ENCODE data around the gene INO80E.
A peak's percentile ranks its signal among the peaks of the same experiment; 100 is the strongest.
"Not testable (repeated sequence)": the region's sequence is repeated elsewhere in the genome, so short reads cannot be mapped to it uniquely, and the experiment has no call there.

Gene INO80E

DNA sequence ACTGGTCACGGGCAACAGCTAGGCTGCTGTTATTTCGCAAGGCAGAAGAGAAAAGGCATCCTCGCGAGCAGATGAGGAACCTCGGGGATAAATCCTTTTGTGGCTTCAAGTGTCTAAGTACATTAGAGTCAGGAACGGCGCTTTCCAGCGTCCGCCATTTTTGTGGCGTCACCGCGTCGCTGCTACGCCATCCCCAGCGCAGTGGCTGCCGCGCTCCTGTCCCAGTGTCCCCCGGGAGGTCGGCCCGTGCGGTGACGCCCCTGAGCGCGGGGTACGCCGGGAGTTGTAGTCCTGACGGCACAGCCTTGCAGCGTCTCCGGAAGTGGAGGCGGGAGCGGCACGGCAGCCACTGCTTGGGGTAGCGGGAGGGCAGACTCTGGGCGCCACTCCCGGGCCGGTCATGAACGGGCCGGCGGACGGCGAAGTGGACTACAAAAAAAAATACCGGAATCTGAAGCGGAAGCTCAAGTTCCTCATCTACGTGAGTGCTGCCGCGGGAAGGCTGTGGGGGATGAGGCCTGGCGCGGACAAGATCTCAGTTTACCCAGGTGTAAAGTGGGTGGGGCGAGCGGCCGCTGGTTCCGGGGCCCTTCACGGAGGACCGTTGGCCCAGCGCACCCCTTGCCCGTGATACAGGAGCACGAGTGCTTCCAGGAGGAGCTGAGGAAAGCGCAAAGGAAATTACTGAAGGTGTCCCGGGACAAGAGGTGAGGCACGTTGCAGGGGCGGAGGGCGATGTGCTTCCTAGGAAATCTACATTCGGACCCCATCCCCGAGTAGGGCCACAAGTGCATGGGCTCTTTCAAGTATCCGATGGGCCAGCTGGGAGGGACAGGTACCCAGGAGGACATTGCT, at the start of gene INO80E:
Gene INO80E (plus strand): TSS at position 331 of the 855 bp plus-strand sequence. CDS start 70 bp downstream, at position 401.
- peak; percentile 97 for DNase-seq (ENCODE audit: low read depth)

- no peak for DNase-seq (ENCODE audit: low read depth)
Observed at GRCh38 chr16:29947897-29948296, 48.1 kb upstream of the INO80E start.

DNA sequence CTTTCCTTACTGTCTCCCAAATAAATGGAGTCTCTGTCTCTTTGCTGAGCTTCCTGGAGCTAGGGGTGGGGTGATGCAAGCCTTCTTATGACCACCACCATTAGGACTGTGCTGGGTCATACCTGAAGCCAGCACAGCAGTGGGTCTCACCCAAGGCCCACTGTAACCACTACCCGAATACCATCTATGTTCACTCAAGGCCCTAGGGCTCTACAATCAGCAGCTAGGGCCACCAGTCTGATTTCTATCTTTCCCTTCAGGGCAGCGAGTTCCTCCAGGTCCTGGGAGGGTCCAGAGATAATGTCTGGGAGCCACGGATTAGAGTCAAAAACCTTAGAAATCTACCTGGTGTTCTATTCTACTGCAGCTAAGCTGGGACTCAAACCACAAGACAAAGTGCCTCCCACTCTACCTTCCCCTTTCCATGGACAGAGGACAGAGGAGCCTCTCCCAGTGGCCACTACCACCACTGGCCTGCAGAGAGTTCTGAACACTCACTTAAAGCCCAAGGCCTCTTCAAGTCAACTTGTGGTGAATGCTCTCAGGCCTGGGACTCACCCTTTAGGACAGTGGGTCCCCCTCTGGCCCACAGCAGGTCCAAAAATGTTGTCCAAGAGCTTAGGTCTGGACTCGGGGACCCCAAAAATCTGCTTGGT, 45.1 kb upstream of the INO80E start:
- DNase-seq (ENCODE audit: low read depth), result no peak

- DNase-seq (ENCODE audit: low read depth), result peak; percentile 12
Observed at GRCh38 chr16:29951625-29952365, 44.2 kb upstream of the INO80E start.

GRCh38 chr16:29958756-29959155, 37.3 kb upstream of the INO80E start:
- no peak for DNase-seq (ENCODE audit: low read depth)

DNA sequence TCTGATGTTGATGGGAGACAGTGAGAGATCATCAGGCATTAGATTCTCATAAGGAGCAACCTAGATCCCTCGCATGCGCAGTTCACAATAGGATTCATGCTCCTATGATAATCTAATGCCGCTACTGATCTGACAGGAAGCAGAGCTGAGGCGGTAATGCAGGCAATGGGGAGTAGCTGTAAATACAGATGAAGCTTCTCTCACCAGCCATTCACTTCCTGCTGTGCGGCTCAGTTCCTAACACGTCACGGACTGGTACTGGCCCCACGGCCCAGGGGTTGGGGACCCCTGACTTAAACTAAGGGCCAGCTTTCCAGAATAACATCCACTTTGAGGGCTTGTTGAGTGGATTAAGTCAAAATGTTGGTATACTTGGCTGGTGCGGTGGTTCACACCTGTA, 36.7 kb upstream of the INO80E start:
- DNase-seq (ENCODE audit: low read depth), result no peak

GRCh38 chr16:29959821-29960220, 36.2 kb upstream of the INO80E start:
- not testable (repeated sequence) for DNase-seq (ENCODE audit: low read depth)

- peak; percentile 4 for DNase-seq (ENCODE audit: low read depth)
Observed at GRCh38 chr16:29961127-29961478, 34.9 kb upstream of the INO80E start.

- DNase-seq (ENCODE audit: low read depth), result peak; percentile 88
Observed at GRCh38 chr16:29961479-29962343, 34.3 kb upstream of the INO80E start, which contains the start of gene TMEM219. Gene TMEM219 (plus strand): TSS chr16:29962079. CDS start chr16:29963144, 1,065 bp downstream.

- DNase-seq (ENCODE audit: low read depth), result peak; percentile 55
Observed at GRCh38 chr16:29962344-29962994, 33.6 kb upstream of the INO80E start.

DNA sequence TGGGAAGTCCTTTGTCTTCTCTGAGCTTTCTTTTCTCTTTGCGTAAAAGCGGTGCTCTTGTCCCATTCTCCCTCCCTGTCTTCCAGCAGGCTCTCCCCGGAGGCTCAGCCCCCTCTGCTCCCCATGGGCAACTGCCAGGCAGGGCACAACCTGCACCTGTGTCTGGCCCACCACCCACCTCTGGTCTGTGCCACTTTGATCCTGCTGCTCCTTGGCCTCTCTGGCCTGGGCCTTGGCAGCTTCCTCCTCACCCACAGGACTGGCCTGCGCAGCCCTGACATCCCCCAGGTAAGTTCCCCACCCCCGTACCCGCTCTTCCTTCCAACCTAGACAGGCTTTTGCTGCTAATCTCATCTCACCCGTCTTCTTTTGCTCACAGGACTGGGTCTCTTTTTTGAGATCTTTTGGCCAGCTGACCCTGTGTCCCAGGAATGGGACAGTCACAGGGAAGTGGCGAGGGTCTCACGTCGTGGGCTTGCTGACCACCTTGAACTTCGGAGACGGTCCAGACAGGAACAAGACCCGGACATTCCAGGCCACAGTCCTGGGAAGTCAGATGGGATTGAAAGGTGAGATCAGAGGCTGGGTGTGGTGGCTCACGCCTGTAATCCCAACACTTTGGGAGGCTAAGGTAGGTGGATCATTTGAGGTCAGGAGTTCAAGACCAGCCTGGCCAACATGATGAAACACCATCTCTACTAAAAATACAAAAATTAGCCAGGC, 32.9 kb upstream of the INO80E start:
- no peak for DNase-seq (ENCODE audit: low read depth)

- no peak for DNase-seq (ENCODE audit: low read depth)
Observed at GRCh38 chr16:29968205-29968604, 27.8 kb upstream of the INO80E start.

DNA sequence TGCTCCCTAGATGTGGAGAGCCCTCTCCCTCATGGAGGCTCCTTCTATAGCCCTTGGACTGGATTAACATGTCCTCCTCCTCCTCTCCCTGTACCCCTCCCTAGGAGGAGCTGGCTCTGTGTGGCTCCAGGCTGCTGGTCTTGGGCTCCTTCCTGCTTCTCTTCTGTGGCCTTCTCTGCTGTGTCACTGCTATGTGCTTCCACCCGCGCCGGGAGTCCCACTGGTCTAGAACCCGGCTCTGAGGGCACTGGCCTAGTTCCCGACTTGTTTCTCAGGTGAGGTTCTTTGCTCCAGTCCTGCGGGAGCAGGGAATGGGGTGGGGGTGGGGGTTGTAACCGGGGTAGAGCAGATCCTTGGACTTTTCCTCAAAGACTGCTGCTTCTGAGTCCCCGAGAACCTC, 24.7 kb upstream of the INO80E start:
- no peak for DNase-seq (ENCODE audit: low read depth)

DNA sequence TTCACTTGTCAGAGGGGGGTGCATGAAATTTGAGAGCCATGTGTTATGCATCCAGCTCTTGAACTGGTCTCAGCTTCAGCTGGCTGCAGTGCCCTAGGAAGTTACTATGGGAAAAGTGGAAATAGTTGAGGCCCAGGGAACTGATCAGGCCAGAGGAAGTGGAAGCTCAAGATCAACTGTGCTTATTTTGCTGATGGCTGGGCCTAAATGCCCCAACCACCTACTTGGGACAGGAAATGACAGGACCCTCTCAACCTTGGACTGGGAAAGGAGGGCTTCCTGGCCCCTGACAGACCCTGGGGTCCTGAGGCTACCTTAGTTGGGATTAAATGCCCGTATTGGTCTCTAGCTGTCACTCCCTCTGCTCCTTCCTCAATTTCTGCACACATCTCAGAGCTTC, 23.5 kb upstream of the INO80E start:
- no peak for DNase-seq (ENCODE audit: low read depth)

DNA sequence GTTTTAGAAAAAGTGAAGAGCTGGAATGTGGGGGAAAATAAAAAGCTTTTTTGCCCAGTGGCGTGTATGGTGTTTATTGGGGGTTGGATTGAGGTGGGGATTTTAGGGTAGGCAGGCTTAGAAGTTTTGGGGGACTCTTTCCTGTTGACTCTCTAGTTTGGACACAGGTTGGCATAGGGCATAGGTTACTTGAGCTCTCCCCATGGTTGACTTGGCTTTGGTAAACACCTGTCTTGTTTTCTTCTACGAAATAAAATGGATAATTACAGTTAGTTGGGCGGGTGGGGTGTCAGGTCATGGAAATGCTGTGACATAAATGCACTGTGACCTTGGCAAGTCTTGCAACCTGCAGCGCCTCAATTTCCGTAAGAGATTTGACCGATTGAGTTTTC, 23.1 kb upstream of the INO80E start:
- DNase-seq (ENCODE audit: low read depth), result no peak

DNA sequence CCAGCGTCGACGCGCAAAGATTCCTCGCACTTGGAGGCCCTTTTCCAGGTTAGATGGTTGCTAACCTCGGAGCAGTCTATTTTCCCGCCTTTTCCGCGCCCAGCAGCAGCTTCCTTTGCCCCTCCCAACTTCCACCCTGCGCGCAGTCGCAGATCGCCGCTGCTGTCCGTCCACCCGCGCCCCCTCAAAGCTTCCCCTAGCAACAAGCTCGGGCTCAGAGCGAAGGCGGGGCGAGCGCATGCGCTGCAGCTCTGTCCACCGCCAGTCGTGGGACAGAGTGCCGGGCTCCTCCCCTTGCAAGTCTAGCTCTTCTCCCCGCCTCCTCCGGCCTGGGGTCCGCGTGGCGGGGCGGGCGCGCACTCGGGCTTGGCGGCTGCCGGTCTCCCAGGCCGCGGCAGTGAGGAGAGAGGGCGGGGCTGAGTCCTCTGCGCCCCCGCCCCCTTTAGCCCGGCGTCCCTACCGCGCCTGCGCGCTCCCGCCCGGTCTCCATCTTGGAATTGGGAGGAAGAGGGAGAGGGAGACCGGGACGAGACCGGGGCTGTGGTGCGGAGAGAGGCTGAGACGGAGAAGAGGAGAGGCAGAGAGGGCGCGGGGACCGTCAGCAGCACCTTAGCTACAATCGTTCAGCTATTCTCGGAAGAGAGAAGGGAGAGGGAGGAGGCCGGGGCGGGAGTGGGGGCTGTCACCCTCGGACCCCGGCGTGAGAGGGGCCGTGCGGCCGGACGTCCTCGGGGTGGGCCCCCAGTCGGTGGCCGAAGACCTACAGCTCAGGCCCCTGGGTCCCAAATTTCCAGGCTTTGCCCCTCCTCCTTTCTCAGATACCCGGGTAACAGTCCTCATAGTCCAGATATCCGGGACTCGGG, 22.4 kb upstream of the INO80E start, which contains the start of gene TAOK2:
Gene TAOK2 (plus strand): TSS at position 485 of the 863 bp plus-strand sequence. CDS start 3,905 bp downstream, outside the sequence.
- peak; percentile 97 for DNase-seq (ENCODE audit: low read depth)

- DNase-seq (ENCODE audit: low read depth), result peak; percentile 34
Observed at GRCh38 chr16:29974291-29975133, 21.5 kb upstream of the INO80E start.

GRCh38 chr16:29975134-29975538, 20.9 kb upstream of the INO80E start:
- no peak for DNase-seq (ENCODE audit: low read depth)

All from ELR (cell line).